A549 (cell line): Measurements from ENCODE around the gene UBA7.

Source experiments
- EP300 ChIP-seq, 2 experiments: fragments of >200 bp; sonication (Bioruptor Twin); formaldehyde crosslinking; IDR thresholded peaks; 2 replicates in 1 of 2; 3 replicates in 1 of 2; pipeline ENCODE4 v1.6.1; 2016 to 2017
- TF ChIP-seq, protein P1 (sequence below): fragments of >200 bp; sonication (Bioruptor Twin); formaldehyde crosslinking; IDR thresholded peaks from 3 replicates; pipeline ENCODE4 v1.5.1; 2016

DNA sequence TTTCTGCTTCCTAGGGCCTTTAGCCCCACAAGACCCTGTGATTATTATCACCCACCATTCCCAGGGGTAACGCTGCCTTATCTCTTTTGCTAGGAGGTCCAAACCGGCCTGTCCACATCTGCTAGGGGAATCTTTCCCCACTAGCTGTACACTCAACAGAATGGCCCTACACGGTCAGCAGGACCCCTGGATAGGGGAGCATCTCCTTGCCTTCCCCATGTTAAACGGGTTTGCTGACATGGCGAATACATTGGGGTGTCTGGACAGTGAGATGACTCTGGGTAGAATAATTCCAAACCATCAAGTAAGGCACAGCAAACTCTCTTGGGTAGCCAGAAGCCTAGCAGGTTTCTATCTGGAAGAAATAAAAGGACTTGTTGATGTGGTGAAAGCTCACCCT lies 41.9 kb upstream of the UBA7 start:
- no peak for TF ChIP-seq EP300 (IDR thresholded peaks at IDR 0.05)
- TF ChIP-seq, protein P1, sequence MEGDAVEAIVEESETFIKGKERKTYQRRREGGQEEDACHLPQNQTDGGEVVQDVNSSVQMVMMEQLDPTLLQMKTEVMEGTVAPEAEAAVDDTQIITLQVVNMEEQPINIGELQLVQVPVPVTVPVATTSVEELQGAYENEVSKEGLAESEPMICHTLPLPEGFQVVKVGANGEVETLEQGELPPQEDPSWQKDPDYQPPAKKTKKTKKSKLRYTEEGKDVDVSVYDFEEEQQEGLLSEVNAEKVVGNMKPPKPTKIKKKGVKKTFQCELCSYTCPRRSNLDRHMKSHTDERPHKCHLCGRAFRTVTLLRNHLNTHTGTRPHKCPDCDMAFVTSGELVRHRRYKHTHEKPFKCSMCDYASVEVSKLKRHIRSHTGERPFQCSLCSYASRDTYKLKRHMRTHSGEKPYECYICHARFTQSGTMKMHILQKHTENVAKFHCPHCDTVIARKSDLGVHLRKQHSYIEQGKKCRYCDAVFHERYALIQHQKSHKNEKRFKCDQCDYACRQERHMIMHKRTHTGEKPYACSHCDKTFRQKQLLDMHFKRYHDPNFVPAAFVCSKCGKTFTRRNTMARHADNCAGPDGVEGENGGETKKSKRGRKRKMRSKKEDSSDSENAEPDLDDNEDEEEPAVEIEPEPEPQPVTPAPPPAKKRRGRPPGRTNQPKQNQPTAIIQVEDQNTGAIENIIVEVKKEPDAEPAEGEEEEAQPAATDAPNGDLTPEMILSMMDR = no peak
